SK-N-SH (cell line): ENCODE measurements around the gene DUT. TPM values are rescaled to one million over a fixed set of nuclear protein-coding genes. Genes with fewer than 3 reads are reported as not detected.

Source experiments
- CTCF ChIA-PET: fragments of 300-600, 350-600 bp; formaldehyde crosslinking; extraction: SDS; loops from one replicate; lab custom pipeline; 2021; lab: Yijun Ruan, JAX
- POLR2A ChIA-PET: fragments of 350-600 bp; sonication (Branson Sonifier 250); formaldehyde crosslinking; extraction: SDS; loops from one replicate; lab custom pipeline; 2020; ENCODE audit warnings: antibody characterized with exemption, inconsistent platforms; lab: Yijun Ruan, JAX
- DNase-seq: peaks from one replicate; pipeline ENCODE4 v3.0.0; 2012
- H2AFZ ChIP-seq: fragments of 200-600 bp; sonication (generic); 2 replicates; pipeline ENCODE4 v1.8.1; 2016; ENCODE audit warnings: antibody characterized with exemption, mild to moderate bottlenecking, low read depth
- H3F3A ChIP-seq: fragments of 200-600 bp; sonication (generic); replicated peaks from 2 replicates; pipeline ENCODE3; 2016; ENCODE audit warnings: antibody characterized with exemption, mild to moderate bottlenecking; ENCODE audit not compliant: insufficient read depth
- H3K27ac ChIP-seq, 2 experiments: fragments of 200-500 bp in 1 of 2; fragments of 200-600 bp in 1 of 2; sonication (Bioruptor generic) in 1 of 2; sonication (generic), shearing (Covaris generic) in 1 of 2; 2 replicates each; pipeline versions ENCODE4 v1.5.1 to v1.6.1; 2014 to 2016; ENCODE audit warnings: low read depth in 2 of 2, inconsistent platforms in 1 of 2, low read length in 1 of 2, mild to moderate bottlenecking in 1 of 2, mixed read lengths in 1 of 2
- H3K27me3 ChIP-seq: fragments of 200-600 bp; sonication (generic), shearing (Covaris generic); 2 replicates; pipeline ENCODE4 v1.6.1; 2016; ENCODE audit warnings: mixed run types; ENCODE audit not compliant: insufficient read depth
- H3K36me3 ChIP-seq, 2 experiments: fragments of 200-500 bp in 1 of 2; fragments of 200-600 bp in 1 of 2; sonication (Bioruptor generic) in 1 of 2; sonication (generic) in 1 of 2; replicated peaks in 1 of 2; 2 replicates each; pipeline versions ENCODE3 to v1.5.1; 2014 to 2016; ENCODE audit warnings: low read length in 1 of 2, mild to moderate bottlenecking in 1 of 2; ENCODE audit not compliant: insufficient read depth in 2 of 2, control insufficient read depth in 1 of 2
- H3K4me1 ChIP-seq, 2 experiments: fragments of 200-500 bp in 1 of 2; fragments of 200-600 bp in 1 of 2; sonication (Bioruptor generic) in 1 of 2; sonication (generic), shearing (Covaris generic) in 1 of 2; 2 replicates each; pipeline versions ENCODE4 v1.5.1 to v1.6.1; 2014 to 2016; ENCODE audit warnings: low read depth in 1 of 2, low read length in 1 of 2, mixed run types in 1 of 2; ENCODE audit not compliant: insufficient read depth in 2 of 2, control insufficient read depth in 1 of 2
- H3K4me2 ChIP-seq: fragments of 200-600 bp; sonication (generic), shearing (Covaris generic); 2 replicates; pipeline ENCODE4 v1.6.1; 2017; ENCODE audit warnings: mixed run types
- H3K4me3 ChIP-seq, 2 experiments: fragments of 200-500 bp in 1 of 2; fragments of 200-600 bp in 1 of 2; sonication (Bioruptor generic) in 1 of 2; sonication (generic), shearing (Covaris generic) in 1 of 2; 2 replicates each; pipeline versions ENCODE4 v1.5.1 to v1.8.1; 2014 to 2016; ENCODE audit warnings: low read depth in 2 of 2, inconsistent platforms in 1 of 2, low read length in 1 of 2, mild to moderate bottlenecking in 1 of 2, mixed read lengths in 1 of 2, moderate library complexity in 1 of 2
- H3K79me2 ChIP-seq: fragments of 200-600 bp; sonication (generic); 2 replicates; pipeline ENCODE4 v1.8.1; 2017; ENCODE audit warnings: mild to moderate bottlenecking; ENCODE audit not compliant: insufficient read depth
- H3K9ac ChIP-seq: fragments of 200-600 bp; sonication (generic); 2 replicates; pipeline ENCODE4 v1.6.1; 2017; ENCODE audit warnings: mixed run types
- H3K9me2 ChIP-seq: fragments of 200-600 bp; sonication (generic); 2 replicates; pipeline ENCODE4 v1.6.1; 2017; ENCODE audit warnings: mixed run types
- H3K9me3 ChIP-seq: fragments of 200-600 bp; sonication (generic); 2 replicates; pipeline ENCODE4 v1.6.1; 2017; ENCODE audit warnings: mixed run types, mild to moderate bottlenecking, moderate library complexity
- H4K20me1 ChIP-seq: fragments of 200-600 bp; sonication (generic); 2 replicates; pipeline ENCODE4 v1.6.1; 2017; ENCODE audit warnings: mild to moderate bottlenecking, mixed run types; ENCODE audit not compliant: insufficient read depth
- EZH2phosphoT487 ChIP-seq: fragments of 200-600 bp; sonication (generic); IDR thresholded peaks from 2 replicates; pipeline ENCODE4 v1.6.1; 2017; ENCODE audit warnings: low read depth, mixed run types, mild to moderate bottlenecking, antibody characterized with exemption, moderate library complexity, borderline replicate concordance
- GATA2 ChIP-seq: sonication (generic); formaldehyde crosslinking; IDR thresholded peaks from 2 replicates; pipeline ENCODE4 v1.5.0; 2020; ENCODE audit warnings: mild to moderate bottlenecking, missing genetic modification reagents
- IRF3 ChIP-seq: fragments of 150-350 bp; IDR thresholded peaks from 2 replicates; pipeline ENCODE4 v1.6.1; 2016; ENCODE audit warnings: mild to moderate bottlenecking, low read depth, low read length
- MAX ChIP-seq: IDR thresholded peaks from 2 replicates; pipeline ENCODE4 v1.4.0; 2012; ENCODE audit warnings: low read depth
- MEF2A ChIP-seq: IDR thresholded peaks from 2 replicates; pipeline ENCODE4 v1.4.0; 2012; ENCODE audit warnings: low read depth, borderline replicate concordance
- MXI1 ChIP-seq: IDR thresholded peaks from 2 replicates; pipeline ENCODE4 v1.6.1; 2012; ENCODE audit warnings: mild to moderate bottlenecking, low read depth, low read length, improper control_type of control experiment
- NFIC ChIP-seq: IDR thresholded peaks from 2 replicates; pipeline ENCODE4 v1.4.0; 2012; ENCODE audit warnings: borderline replicate concordance
- RAD21 ChIP-seq: IDR thresholded peaks from 2 replicates; pipeline ENCODE4 v1.6.1; 2012; ENCODE audit warnings: mild to moderate bottlenecking, low read length
- RCOR1 ChIP-seq: fragments of 150-350 bp; IDR thresholded peaks from 2 replicates; pipeline ENCODE4 v1.6.1; 2017; ENCODE audit warnings: antibody characterized with exemption, low read length
- REST ChIP-seq: IDR thresholded peaks from 2 replicates; pipeline ENCODE4 v1.6.1; 2012; ENCODE audit warnings: mild to moderate bottlenecking, low read depth, low read length, moderate library complexity
- RFX5 ChIP-seq: IDR thresholded peaks from 2 replicates; pipeline ENCODE4 v1.6.1; 2012; ENCODE audit warnings: mild to moderate bottlenecking, improper control_type of control experiment, low read length
- SIN3A ChIP-seq: IDR thresholded peaks from 2 replicates; pipeline ENCODE4 v1.6.1; 2012; ENCODE audit warnings: low read depth, mild to moderate bottlenecking, low read length, moderate library complexity, borderline replicate concordance
- TAF1 ChIP-seq: IDR thresholded peaks from 2 replicates; pipeline ENCODE4 v1.6.1; 2012; ENCODE audit warnings: low read depth, mild to moderate bottlenecking, low read length, moderate library complexity, borderline replicate concordance
- YY1 ChIP-seq: IDR thresholded peaks from 2 replicates; pipeline ENCODE4 v1.4.0; 2012; ENCODE audit warnings: low read depth, mild to moderate bottlenecking
- ZBTB33 ChIP-seq: IDR thresholded peaks from 2 replicates; pipeline ENCODE4 v1.4.0; 2012; ENCODE audit warnings: low read depth, borderline replicate concordance
- WGBS: methylation state at CpG from one replicate; pipeline ENCODE4 v1.1.6; 2017; ENCODE audit warnings: low lambda C conversion rate; 5-methylcytosine and 5-hydroxymethylcytosine counted together
- polyA plus RNA-seq, 3 experiments: library from polyadenylated mRNA; depleted of rRNA; stranded (reverse); fragments of >200 nt; gene quantifications; 2 replicates each; pipeline ENCODE4 v1.2.3, GENCODE V29; 2012

The DUT gene
- polyA plus RNA-seq, 1 of the 3 experiments (the other 2 are of a cell fraction) = 79.3 TPM

GRCh38 chr15:48366584-48367312 lies 35.5 kb downstream of the DUT start:
- Histone ChIP-seq H3K79me2 (no peaks in the 10 kb centered on the region), H3K9me3 (no peaks in the 10 kb centered on the region), H3K4me1 (no peaks in the 10 kb centered on the region; a peak in 1 of 4 replicates), H4K20me1 (no peaks in the 10 kb centered on the region), H3K9me2 (no peaks in the 10 kb centered on the region), H3K4me2 (no peak overlapping the region), H3K9ac (no peak overlapping the region), H3K4me3 (no peak overlapping the region), H3K27ac (no peak overlapping the region), H3F3A (no peaks in the 10 kb centered on the region), H3K36me3 (no peaks in the 10 kb centered on the region), H2AFZ (no peak overlapping the region), H3K27me3 (no peaks in the 10 kb centered on the region)
- TF ChIP-seq GATA2 (CRISPR knock-in tag) = no peak
- TF ChIP-seq RFX5 = no peak
- TF ChIP-seq NFIC = no peak
- TF ChIP-seq MEF2A = no peak
- no peak for TF ChIP-seq MAX
- TF ChIP-seq EZH2phosphoT487 = no peak
- no peak for TF ChIP-seq IRF3
- no peak for TF ChIP-seq RAD21
- no peak for TF ChIP-seq ZBTB33
- no peak for TF ChIP-seq SIN3A
- TF ChIP-seq RCOR1 = no peak
- no peak for TF ChIP-seq MXI1
- 91% methylated on average over 4 of the region's 4 CpGs for WGBS
- ChIA-PET POLR2A (no interaction called here), CTCF (interaction anchor here (0.7 to 0.8 kb wide), 2 partner anchors 38 to 80 kb away, joined by 3 read pairs; no protein-coding TSS in a partner anchor)
- no peak for DNase-seq

GRCh38 chr15:48367483-48367882 lies 36.3 kb downstream of the DUT start:
- CTCF ChIA-PET = interaction anchor here (1.5 kb wide), 1 partner anchor 9 kb away, joined by 7 read pairs; no protein-coding TSS in a partner anchor
- TF ChIP-seq REST = no peak
- TF ChIP-seq TAF1 = no peak
- no peak for TF ChIP-seq EZH2phosphoT487
- TF ChIP-seq YY1 = no peak
- no peak for TF ChIP-seq MEF2A
- TF ChIP-seq ZBTB33 = no peak
- TF ChIP-seq NFIC = no peak

More at GRCh38 chr15:48367483-48367882, 36.3 kb downstream of the DUT start:
- Histone ChIP-seq H3K9me2 (no peaks in the 10 kb centered on the region), H3K4me2 (no peak overlapping the region), H3K9ac (no peak overlapping the region), H3K4me3 (no peak overlapping the region), H3K79me2 (no peaks in the 10 kb centered on the region), H3K9me3 (no peaks in the 10 kb centered on the region), H3K27me3 (no peaks in the 10 kb centered on the region), H3K36me3 (no peaks in the 10 kb centered on the region), H4K20me1 (no peaks in the 10 kb centered on the region), H3K4me1 (no peaks in the 10 kb centered on the region; a peak in 1 of 4 replicates), H3F3A (no peaks in the 10 kb centered on the region), H3K27ac (no peak overlapping the region), H2AFZ (no peak overlapping the region)
- 72% methylated on average over 3 of the region's 3 CpGs for WGBS
- POLR2A ChIA-PET = no interaction called here
- no peak for DNase-seq
